Measurements from ENCODE around the gene TRIM8.

Gene TRIM8, protein sequence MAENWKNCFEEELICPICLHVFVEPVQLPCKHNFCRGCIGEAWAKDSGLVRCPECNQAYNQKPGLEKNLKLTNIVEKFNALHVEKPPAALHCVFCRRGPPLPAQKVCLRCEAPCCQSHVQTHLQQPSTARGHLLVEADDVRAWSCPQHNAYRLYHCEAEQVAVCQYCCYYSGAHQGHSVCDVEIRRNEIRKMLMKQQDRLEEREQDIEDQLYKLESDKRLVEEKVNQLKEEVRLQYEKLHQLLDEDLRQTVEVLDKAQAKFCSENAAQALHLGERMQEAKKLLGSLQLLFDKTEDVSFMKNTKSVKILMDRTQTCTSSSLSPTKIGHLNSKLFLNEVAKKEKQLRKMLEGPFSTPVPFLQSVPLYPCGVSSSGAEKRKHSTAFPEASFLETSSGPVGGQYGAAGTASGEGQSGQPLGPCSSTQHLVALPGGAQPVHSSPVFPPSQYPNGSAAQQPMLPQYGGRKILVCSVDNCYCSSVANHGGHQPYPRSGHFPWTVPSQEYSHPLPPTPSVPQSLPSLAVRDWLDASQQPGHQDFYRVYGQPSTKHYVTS

DNA sequence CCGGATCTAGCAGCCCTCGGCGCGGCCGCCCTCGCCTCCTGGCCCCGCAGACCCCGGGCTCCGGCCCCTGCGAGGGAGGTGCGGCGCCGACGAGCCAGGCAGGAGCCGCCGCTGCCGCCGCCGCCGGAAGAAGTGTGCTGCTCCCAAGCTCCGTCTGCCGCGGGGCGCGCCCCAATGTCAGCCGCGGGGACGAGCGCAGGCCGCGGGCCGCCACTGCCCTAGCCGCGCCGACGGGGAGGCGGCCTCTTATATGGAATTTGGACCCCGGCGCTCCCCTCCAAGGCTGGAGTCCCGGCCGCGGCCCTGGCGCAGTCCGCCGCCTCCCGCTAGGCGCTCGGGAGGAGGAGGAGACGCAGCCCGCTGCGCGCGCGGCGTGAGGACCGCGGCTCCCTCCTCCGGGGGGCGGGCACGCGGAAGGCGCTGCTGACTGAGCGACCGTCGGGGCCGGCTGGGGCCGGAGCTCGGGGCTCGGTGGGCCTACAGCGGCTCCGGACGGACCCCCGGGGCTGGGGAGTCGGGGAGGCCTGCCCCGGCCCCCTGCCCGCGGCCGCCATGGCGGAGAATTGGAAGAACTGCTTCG, at the start of gene TRIM8:
Gene TRIM8 (plus strand): TSS at position 414 of the 580 bp plus-strand sequence. CDS start 139 bp downstream, at position 553.
- no peak for DNase-seq (ENCODE audit: low read depth in 2 of 2, low spot score in 1 of 2)

- DNase-seq (ENCODE audit: low read depth in 2 of 2, low spot score in 1 of 2), result no peak
These were observed 49.0 kb upstream of the TRIM8 start for GRCh38 chr10:102595293-102595692.

DNA sequence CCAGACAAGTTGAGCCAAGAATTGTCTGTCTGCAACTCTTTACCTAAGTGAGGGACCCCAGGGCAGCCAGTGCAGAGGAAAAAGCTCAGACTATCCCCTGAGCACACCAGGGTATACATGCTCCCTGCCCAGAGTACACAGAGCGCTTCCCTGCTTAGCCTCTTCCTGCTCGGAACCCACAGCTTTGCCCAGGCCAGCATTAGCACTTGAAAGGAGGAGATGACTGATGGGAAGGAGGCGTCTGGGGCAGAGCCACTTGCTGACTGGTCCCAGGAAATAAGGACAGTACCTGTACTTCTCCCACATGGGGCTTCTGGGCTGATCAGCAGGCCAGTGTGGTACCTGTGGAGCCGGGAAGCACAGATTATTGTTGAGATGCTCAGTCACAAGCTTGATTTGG, 48.4 kb upstream of the TRIM8 start:
- DNase-seq (ENCODE audit: low read depth in 2 of 2, low spot score in 1 of 2), result no peak

GRCh38 chr10:102596506-102596971, 47.7 kb upstream of the TRIM8 start:
- DNase-seq (ENCODE audit: low read depth in 2 of 2, low spot score in 1 of 2), result no peak

DNA sequence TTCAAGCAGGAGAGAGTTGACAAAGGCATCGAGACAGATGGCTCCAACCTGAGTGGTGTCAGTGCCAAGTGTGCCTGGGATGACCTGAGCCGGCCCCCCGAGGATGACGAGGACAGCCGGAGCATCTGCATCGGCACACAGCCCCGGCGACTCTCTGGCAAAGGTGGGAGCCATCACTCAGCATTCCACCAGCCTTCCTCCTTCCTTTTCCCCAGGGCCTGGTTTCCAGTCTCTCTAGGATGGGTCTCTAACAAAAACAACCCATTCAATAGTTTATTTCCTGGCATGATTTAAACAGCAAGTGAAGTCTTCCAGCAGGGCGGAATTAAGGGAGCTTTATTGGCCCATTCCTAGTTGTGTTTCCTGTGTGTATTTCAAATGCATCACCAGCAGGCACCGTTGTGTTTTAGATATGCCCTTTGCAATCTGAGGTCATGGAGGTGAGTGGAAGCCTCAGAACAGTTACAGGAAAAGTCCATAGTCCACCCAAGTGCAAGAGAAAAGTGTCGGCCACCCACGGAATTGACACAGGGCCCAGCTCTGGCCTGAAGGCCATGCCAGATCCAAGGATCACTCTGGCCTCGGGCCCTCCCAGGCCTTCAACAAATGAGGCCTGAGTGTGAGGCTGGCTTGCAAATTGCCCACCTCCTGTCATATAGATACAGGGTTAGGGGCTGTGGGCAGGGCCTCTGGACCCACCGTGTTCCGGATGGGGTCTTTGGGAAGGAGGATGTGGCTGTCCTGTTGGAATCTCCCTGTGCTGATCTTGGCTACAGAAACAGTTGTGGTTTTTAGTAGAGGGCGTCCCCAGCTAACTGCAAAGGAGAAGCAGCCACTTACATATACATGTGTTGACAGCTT, 46.9 kb upstream of the TRIM8 start:
- no peak for DNase-seq (ENCODE audit: low read depth in 2 of 2, low spot score in 1 of 2)

GRCh38 chr10:102598243-102598642, 46.0 kb upstream of the TRIM8 start:
- no peak for DNase-seq (ENCODE audit: low read depth in 2 of 2, low spot score in 1 of 2)

GRCh38 chr10:102599565-102600327, 44.5 kb upstream of the TRIM8 start:
- DNase-seq (ENCODE audit: low read depth in 2 of 2, low spot score in 1 of 2), result no peak

DNA sequence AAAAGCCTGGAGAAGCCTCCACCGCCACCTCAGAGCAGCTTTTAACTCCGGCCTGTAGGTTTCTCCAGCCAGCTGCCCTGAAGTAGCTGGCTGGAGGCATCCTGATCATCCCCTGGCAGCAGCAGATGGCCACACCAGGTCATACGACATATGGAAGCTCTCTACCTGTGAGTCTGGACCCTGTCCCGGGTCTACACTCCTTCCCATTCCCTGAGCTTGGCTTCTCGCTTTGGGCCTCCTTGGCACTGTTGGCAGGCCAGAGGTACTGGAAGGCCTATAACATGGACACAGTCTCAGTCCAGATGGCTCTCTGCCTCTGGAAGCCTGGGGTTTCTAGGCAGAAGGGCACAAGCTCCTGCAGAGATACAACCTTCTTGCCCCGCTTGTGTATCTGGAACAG, 43.5 kb upstream of the TRIM8 start:
- no peak for DNase-seq (ENCODE audit: low read depth in 2 of 2, low spot score in 1 of 2)

DNA sequence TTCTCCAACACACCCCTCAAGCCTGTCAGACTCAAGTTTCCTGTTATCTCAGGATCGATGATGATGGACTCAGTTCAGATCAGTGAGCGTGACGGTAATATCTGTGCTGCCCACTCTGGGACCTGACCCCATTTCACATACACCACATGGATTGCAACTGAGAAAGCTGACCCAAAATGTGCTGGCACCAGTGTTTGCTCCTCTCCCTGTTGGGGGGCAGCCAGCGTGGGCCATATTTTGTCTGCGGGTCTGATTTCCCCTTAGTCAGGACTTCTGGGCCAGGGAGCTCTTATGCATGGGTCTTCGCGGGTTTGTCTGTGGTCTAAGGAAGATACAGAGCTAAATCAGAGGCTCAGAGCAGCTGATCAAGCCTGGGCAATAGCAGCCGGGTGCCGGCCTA, 42.6 kb upstream of the TRIM8 start:
- DNase-seq (ENCODE audit: low read depth in 2 of 2, low spot score in 1 of 2), result no peak

GRCh38 chr10:102602272-102603045, 41.8 kb upstream of the TRIM8 start:
- DNase-seq (ENCODE audit: low read depth in 2 of 2, low spot score in 1 of 2), result no peak

DNA sequence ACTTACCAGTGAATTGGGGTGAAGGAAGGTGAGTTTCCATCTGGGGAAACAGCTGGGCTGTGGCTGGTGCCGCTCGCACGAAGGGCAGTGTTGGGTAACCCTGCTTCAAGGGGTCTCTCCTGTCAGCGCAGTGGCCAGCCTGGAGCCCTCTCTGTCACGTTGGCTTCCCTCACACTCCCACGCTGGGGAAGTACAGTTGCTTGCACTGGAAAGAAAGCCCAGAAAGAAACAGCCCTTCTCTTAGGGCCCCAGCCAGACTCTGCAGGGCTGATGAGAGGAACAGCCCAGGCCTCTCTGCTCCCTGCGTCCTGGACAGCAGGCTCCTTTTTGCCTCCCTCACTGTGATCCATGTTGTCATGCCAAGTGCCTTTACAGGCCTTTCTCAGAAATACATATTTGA, 40.3 kb upstream of the TRIM8 start:
- no peak for DNase-seq (ENCODE audit: low read depth in 2 of 2, low spot score in 1 of 2)

DNA sequence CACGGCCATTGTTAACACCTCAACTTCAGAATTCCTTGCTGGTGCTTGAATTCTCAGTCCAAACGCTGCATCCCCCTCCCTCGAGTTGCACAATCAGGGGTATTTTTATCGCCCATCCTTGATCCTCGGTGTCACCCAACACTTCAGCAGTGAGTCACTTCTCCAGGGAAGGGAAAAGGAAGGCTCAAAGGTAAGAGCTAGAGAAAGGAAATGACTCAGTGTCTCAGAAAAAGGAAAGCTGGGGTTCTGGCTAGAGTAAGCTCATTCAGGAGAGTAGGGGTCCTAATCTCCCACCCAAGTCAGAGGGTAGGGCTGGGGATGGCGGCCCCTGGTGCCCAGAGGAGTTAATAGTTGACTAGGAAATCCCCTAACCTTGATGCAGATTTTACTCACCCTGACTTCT, 39.8 kb upstream of the TRIM8 start:
- no peak for DNase-seq (ENCODE audit: low read depth in 2 of 2, low spot score in 1 of 2)

DNA sequence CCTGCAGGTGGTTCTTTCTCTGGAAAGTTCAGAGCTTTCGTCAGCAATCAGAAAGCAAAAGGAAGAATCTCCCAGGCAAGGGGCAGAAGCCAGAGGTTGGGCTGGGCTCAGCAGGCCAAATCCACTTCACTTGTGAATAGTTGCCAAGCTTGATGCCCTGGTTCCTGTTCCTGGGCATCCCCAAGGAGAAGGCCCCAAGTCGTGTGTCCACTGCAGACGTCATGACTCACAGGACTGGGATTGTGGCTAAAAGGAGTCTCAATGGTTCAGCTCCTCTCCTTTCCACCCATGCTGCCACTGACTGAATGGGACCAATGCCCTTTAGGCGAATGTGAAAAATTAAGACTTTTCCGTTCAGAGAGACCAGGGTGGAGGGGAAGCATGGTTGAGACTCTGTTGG, 38.6 kb upstream of the TRIM8 start:
- no peak for DNase-seq (ENCODE audit: low read depth in 2 of 2, low spot score in 1 of 2)

GRCh38 chr10:102608487-102608886, 35.8 kb upstream of the TRIM8 start:
- no peak for DNase-seq (ENCODE audit: low read depth in 2 of 2, low spot score in 1 of 2)

DNA sequence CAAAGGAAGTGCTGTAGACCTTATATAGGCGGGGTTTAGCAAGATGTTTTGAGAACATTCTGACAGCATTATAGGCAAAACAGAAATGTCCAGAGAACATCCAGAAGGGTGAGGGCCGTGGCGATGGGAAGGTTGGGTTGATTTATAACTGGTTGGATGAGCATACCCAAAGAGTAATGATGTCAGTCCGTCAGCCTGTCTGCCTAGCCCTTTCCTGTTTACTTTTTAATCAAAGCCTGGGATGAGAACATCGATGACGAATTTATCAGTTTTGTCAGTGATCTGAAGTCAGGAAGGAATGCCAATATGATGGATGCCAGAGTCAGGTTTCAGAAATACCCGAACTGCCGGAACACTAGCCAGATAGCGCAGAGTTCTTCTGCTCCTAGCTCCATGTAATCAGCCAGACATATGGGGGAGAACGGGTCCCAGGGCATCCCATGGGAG, 33.8 kb upstream of the TRIM8 start:
- DNase-seq (ENCODE audit: low read depth in 2 of 2, low spot score in 1 of 2), result no peak

DNA sequence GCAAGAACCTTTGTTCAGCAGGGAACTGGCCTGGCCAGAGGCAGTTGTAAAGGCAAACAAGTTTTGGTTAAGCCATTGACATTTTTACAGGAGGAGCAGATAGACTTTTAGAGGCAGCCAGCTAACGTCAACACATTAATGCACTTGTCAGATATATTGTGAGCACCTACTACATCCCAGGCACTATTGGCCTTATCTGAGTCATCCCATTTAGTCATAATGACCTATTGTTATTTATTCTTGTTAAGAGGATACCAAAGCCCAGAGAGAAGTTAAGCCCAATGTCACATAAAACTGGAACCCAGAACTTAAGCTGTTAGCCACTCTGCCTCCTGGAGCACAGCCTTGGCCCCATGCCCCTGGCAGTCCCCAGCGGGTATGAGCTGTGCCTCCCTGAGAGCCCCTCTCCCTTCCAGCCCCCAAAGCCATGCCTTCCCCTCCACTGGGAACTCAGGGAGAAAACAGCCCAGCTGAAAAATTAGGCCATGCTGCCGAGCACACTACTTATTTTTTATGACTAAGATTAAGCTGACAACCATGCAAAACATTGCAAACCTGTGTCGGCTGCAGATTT, 32.7 kb upstream of the TRIM8 start:
- DNase-seq (ENCODE audit: low read depth in 2 of 2, low spot score in 1 of 2), result no peak

- DNase-seq (ENCODE audit: low read depth in 2 of 2, low spot score in 1 of 2), result no peak
These were observed 31.4 kb upstream of the TRIM8 start for GRCh38 chr10:102612964-102613275.

DNA sequence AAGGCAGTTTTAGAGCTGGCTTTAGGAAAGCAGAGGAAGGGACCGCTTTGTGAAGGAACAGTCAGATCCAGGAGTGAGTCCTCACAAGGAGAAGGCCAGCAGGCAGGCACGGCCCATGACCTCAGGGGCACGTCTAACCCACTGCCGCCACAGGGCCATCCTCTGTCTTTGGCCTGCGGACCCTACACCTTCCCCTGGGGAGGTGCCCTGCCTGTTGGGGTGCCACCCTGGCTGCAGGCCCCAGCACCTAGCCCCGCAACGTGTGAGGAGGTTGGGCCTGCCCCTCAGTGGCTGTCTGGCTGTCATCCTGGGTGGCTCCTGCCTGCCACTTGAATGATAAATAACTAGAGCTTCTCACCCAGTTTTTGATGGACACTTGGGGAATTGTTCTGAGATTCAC, 31.0 kb upstream of the TRIM8 start:
- DNase-seq (ENCODE audit: low read depth in 2 of 2, low spot score in 1 of 2), result no peak

GRCh38 chr10:102613785-102614184, 30.5 kb upstream of the TRIM8 start:
- DNase-seq (ENCODE audit: low read depth in 2 of 2, low spot score in 1 of 2), result no peak

GRCh38 chr10:102614888-102615287, 29.4 kb upstream of the TRIM8 start:
- no peak for DNase-seq (ENCODE audit: low read depth in 2 of 2, low spot score in 1 of 2)
